GM12872 (cell line): ENCODE measurements around the gene ETV3L.

Experiments
- CTCF ChIP-seq: IDR thresholded peaks from 3 replicates; pipeline ENCODE4 v1.5.1; 2011; ENCODE audit warnings: low read depth, mild to moderate bottlenecking, low read length, moderate library complexity; ENCODE audit not compliant: insufficient read depth

Gene ETV3L

GRCh38 chr1:157095551-157095950 lies 4.1 kb downstream of the ETV3L start:
- TF ChIP-seq CTCF, result no peak

- no peak for TF ChIP-seq CTCF
These were observed 4.5 kb downstream of the ETV3L start for GRCh38 chr1:157095091-157095490.

- no peak for TF ChIP-seq CTCF
These were observed 6.8 kb downstream of the ETV3L start for GRCh38 chr1:157092831-157093230.

- TF ChIP-seq CTCF, result no peak
These were observed 7.8 kb downstream of the ETV3L start for GRCh38 chr1:157091668-157092273.

GRCh38 chr1:157091186-157091585 lies 8.4 kb downstream of the ETV3L start:
- TF ChIP-seq CTCF, result no peak

- TF ChIP-seq CTCF, result no peak
These were observed 8.8 kb downstream of the ETV3L start for GRCh38 chr1:157090771-157091170.

GRCh38 chr1:157090196-157090647 lies 9.4 kb downstream of the ETV3L start:
- TF ChIP-seq CTCF, result peak; percentile 94
